ENCODE data around the gene RNU7-1. TPM values are rescaled to one million over a fixed set of nuclear protein-coding genes. Genes with fewer than 3 reads are reported as not detected.
A peak's percentile ranks its signal among the peaks of the same experiment; 100 is the strongest.

Gene RNU7-1
- polyA plus RNA-seq, 5 donors = 5.9 to 20.2 (median 7.9) TPM; not detected in 2

- DNase-seq = no peak
These were observed 9.3 kb downstream of the RNU7-1 start for GRCh38 chr12:6952863-6953441.

- no peak for DNase-seq
These were observed 10.1 kb downstream of the RNU7-1 start for GRCh38 chr12:6953442-6954315.

- DNase-seq = no peak
These were observed 10.9 kb downstream of the RNU7-1 start for GRCh38 chr12:6954316-6955107.

- no peak for DNase-seq
These were observed 11.7 kb downstream of the RNU7-1 start for GRCh38 chr12:6955108-6956020.

GRCh38 chr12:6956021-6956727, 12.6 kb downstream of the RNU7-1 start:
- DNase-seq = no peak

- no peak for DNase-seq
These were observed 13.6 kb downstream of the RNU7-1 start for GRCh38 chr12:6957151-6957701.

GRCh38 chr12:6957741-6958608, 14.4 kb downstream of the RNU7-1 start:
- DNase-seq = no peak

- DNase-seq = no peak
These were observed 15.0 kb downstream of the RNU7-1 start for GRCh38 chr12:6958609-6959057.

- no peak for DNase-seq
These were observed 15.6 kb downstream of the RNU7-1 start for GRCh38 chr12:6959058-6959804.

- DNase-seq = no peak
These were observed 16.4 kb downstream of the RNU7-1 start for GRCh38 chr12:6959805-6960592.

GRCh38 chr12:6960593-6961277, 17.1 kb downstream of the RNU7-1 start:
- DNase-seq = no peak

GRCh38 chr12:6961278-6961694, 17.7 kb downstream of the RNU7-1 start:
- DNase-seq = no peak

GRCh38 chr12:6961695-6962284, 18.2 kb downstream of the RNU7-1 start:
- no peak for DNase-seq

GRCh38 chr12:6962285-6963015, 18.8 kb downstream of the RNU7-1 start:
- no peak for DNase-seq

- DNase-seq = peak; percentile 51 to 62
These were observed 19.6 kb downstream of the RNU7-1 start for GRCh38 chr12:6963016-6963731.

Measured in right lung (tissue), 5 donors.